Chondrocyte (in vitro differentiated cells): ENCODE measurements around the gene VRK2. TPM values are rescaled to one million over a fixed set of nuclear protein-coding genes. Genes with fewer than 3 reads are reported as not detected.
"Not testable (repeated sequence)": the region's sequence is repeated elsewhere in the genome, so short reads cannot be mapped to it uniquely, and the experiment has no call there.

Source experiments
- DNase-seq: peaks from one replicate; pipeline ENCODE4 v3.0.0; 2021; ENCODE audit warnings: mixed read lengths, low spot score
- H3K27ac Mint-ChIP-seq: one replicate; pipeline ENCODE4 v1.8.0; 2021; ENCODE audit warnings: mild to moderate bottlenecking, moderate library complexity, mixed read lengths; ENCODE audit not compliant: unreplicated experiment
- H3K27me3 Mint-ChIP-seq: 2 replicates; pipeline ENCODE4 v1.8.0; 2021; ENCODE audit warnings: low read depth, mixed read lengths
- H3K36me3 Mint-ChIP-seq: 2 replicates; pipeline ENCODE4 v1.8.0; 2021; ENCODE audit warnings: low read depth, mixed read lengths
- H3K4me1 Mint-ChIP-seq: 2 replicates; pipeline ENCODE4 v1.8.0; 2021; ENCODE audit warnings: low read depth, mild to moderate bottlenecking, mixed read lengths
- H3K4me3 Mint-ChIP-seq: one replicate; pipeline ENCODE4 v1.8.0; 2021; ENCODE audit warnings: mild to moderate bottlenecking, moderate library complexity, mixed read lengths; ENCODE audit not compliant: unreplicated experiment
- H3K9me3 Mint-ChIP-seq: 2 replicates; pipeline ENCODE4 v1.8.0; 2021; ENCODE audit warnings: low read depth, mixed read lengths
- CTCF ChIP-seq: fragments of 200-600 bp; sonication (generic); IDR thresholded peaks from 2 replicates; pipeline ENCODE4 v1.5.0; 2021; ENCODE audit warnings: antibody characterized with exemption, mild to moderate bottlenecking, moderate library complexity
- total RNA-seq: library from RNA; stranded (reverse); gene quantifications from 3 replicates; pipeline ENCODE4 v1.2.1, GENCODE V29; 2021

The VRK2 gene
- total RNA-seq, 1 donor from 2014 or later, result 19.3 TPM

- H3K4me1 Mint-ChIP-seq, result peaks cover 8% of the 10 kb centered on the region
- no peaks in the 10 kb centered on the region for H3K27me3 Mint-ChIP-seq
- H3K36me3 Mint-ChIP-seq, result peaks cover 2% of the 10 kb centered on the region
- no peak for TF ChIP-seq CTCF
- no peak overlapping the region for H3K4me3 Mint-ChIP-seq
- no peak overlapping the region for H3K27ac Mint-ChIP-seq
- H3K9me3 Mint-ChIP-seq, result no peaks in the 10 kb centered on the region
- DNase-seq, result no peak
These were observed 94.0 kb downstream of the VRK2 start for GRCh38 chr2:58140508-58141072.

- H3K4me3 Mint-ChIP-seq, H3K27ac Mint-ChIP-seq, H3K36me3 Mint-ChIP-seq, H3K4me1 Mint-ChIP-seq, H3K9me3 Mint-ChIP-seq, DNase-seq, H3K27me3 Mint-ChIP-seq: not testable (repeated sequence)
These were observed 99.2 kb downstream of the VRK2 start for GRCh38 chr2:58145769-58146168.

GRCh38 chr2:58146707-58147106 lies 100.1 kb downstream of the VRK2 start:
- no peak overlapping the region for H3K4me3 Mint-ChIP-seq
- no peak for DNase-seq
- peaks cover 10% of the 10 kb centered on the region for H3K36me3 Mint-ChIP-seq
- H3K4me1 Mint-ChIP-seq, result peaks cover 4% of the 10 kb centered on the region
- H3K27ac Mint-ChIP-seq, result no peak overlapping the region
- no peaks in the 10 kb centered on the region for H3K27me3 Mint-ChIP-seq
- H3K9me3 Mint-ChIP-seq, result no peaks in the 10 kb centered on the region
- no peak for TF ChIP-seq CTCF

GRCh38 chr2:58155160-58155778 lies 108.7 kb downstream of the VRK2 start:
- Mint-ChIP-seq H3K9me3 (no peaks in the 10 kb centered on the region), H3K27ac (no peak overlapping the region), H3K36me3 (peaks cover 13% of the 10 kb centered on the region), H3K4me3 (no peak overlapping the region), H3K4me1 (peaks cover 16% of the 10 kb centered on the region), H3K27me3 (no peaks in the 10 kb centered on the region)
- DNase-seq, result no peak
- no peak for TF ChIP-seq CTCF

GRCh38 chr2:58156780-58157179 lies 110.2 kb downstream of the VRK2 start:
- no peak for DNase-seq

More at GRCh38 chr2:58156780-58157179, 110.2 kb downstream of the VRK2 start:
- Mint-ChIP-seq H3K4me3 (no peak overlapping the region), H3K4me1 (peaks cover 16% of the 10 kb centered on the region), H3K36me3 (peaks cover 19% of the 10 kb centered on the region), H3K27ac (no peak overlapping the region), H3K27me3 (no peaks in the 10 kb centered on the region), H3K9me3 (no peaks in the 10 kb centered on the region)
- TF ChIP-seq CTCF, result no peak
